H1 (cell line): ENCODE data around the gene DRC3. TPM values are rescaled to one million over a fixed set of nuclear protein-coding genes. Genes with fewer than 3 reads are reported as not detected.

Experiments used
- polyA plus RNA-seq, 7 experiments: library from polyadenylated mRNA; depleted of rRNA in 3 of 7; stranded (reverse) in 5 of 7; unstranded in 2 of 7; fragments of >200 nt in 5 of 7; fragments of 200-250 nt in 2 of 7; gene quantifications; 1 replicate in 5 of 7; 2 replicates in 1 of 7; 4 replicates in 1 of 7; pipeline versions ENCODE4 v1.2.1 to v1.2.3, GENCODE V29; 2011 to 2013; ENCODE audit warnings: missing spikeins in 2 of 7, mixed read lengths in 2 of 7
- total RNA-seq: library from RNA; stranded (reverse); fragmentation: NEBNext Ultra II Directional; extraction: Animal tissue kit (Norgen Biotek cat#: 25700); gene quantifications from 2 replicates; pipeline ENCODE4 v1.2.1, GENCODE V29; 2021
- TF ChIP-seq, protein P1 (sequence below): IDR thresholded peaks from 2 replicates; pipeline ENCODE4 v1.6.1; 2011; ENCODE audit warnings: low read depth, mild to moderate bottlenecking, low read length; ENCODE audit not compliant: insufficient read depth

Gene DRC3
- total and polyA plus RNA-seq, 2 of the 8 experiments (the other 6 are each of a cell fraction or from before 2014, with no cell fraction given) = 0.59 TPM; not detected in 1

DNA sequence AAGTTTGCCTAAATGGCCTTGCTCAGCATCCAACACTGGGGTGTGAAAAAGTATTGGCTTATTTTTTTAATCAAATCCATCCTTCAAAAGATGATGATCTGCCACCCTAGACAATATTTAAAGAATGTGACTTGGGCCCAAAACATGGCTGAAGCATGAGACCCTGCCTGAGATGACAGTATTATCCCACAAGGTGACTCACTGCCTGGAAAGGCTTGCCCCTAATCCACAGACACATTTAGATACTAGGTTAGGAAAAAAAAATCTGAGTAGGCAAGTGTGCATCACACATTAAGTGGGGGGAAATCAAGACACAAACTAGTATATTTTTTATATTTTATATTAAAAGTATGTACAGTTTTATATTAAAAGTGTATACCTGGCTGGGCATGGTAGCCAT, 38.9 kb upstream of the DRC3 start (continued):
- TF ChIP-seq, protein P1, sequence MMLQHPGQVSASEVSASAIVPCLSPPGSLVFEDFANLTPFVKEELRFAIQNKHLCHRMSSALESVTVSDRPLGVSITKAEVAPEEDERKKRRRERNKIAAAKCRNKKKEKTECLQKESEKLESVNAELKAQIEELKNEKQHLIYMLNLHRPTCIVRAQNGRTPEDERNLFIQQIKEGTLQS = no peak
